SK-N-SH treated with all-trans-retinoic acid at 6 μM for 48 hours (cell line): ENCODE data around the gene FLT4.

Experiments
- ATAC-seq: fragments of 200-7000 bp; cut with Tn5 transposase; 3 replicates; pipeline ENCODE4 v1.9.1; 2020; ENCODE audit warnings: mild to moderate bottlenecking, moderate library complexity
- ARNTL ChIP-seq: fragments of 450-650 bp; formaldehyde crosslinking; IDR thresholded peaks from 2 replicates; pipeline ENCODE4 v1.5.0; 2020; ENCODE audit warnings: low read depth, mild to moderate bottlenecking, moderate library complexity, borderline replicate concordance
- BACH2 ChIP-seq: fragments of 250-450 bp; sonication (Bioruptor Pico); IDR thresholded peaks from 2 replicates; pipeline ENCODE4 v1.9.0; 2021; ENCODE audit warnings: mild to moderate bottlenecking, borderline replicate concordance
- CSDC2 ChIP-seq: fragments of 250-450 bp; sonication (Bioruptor Pico); IDR thresholded peaks from 2 replicates; pipeline ENCODE4 v1.5.0; 2020; ENCODE audit warnings: mild to moderate bottlenecking, moderate library complexity
- ESRRG ChIP-seq: fragments of 250-450 bp; sonication (Bioruptor Pico); IDR thresholded peaks from 2 replicates; pipeline ENCODE4 v1.6.1; 2021; ENCODE audit warnings: mild to moderate bottlenecking
- GLIS3 ChIP-seq: fragments of 250-450 bp; sonication (Bioruptor Pico); IDR thresholded peaks from 2 replicates; pipeline ENCODE4 v1.5.0; 2020; ENCODE audit warnings: mild to moderate bottlenecking, moderate library complexity
- OSR1 ChIP-seq: fragments of 250-450 bp; sonication (Bioruptor Pico); IDR thresholded peaks from 2 replicates; pipeline ENCODE4 v1.8.0; 2022; ENCODE audit warnings: moderate library complexity, mild to moderate bottlenecking, inconsistent platforms
- PPARA ChIP-seq: fragments of 250-450 bp; sonication (Bioruptor Pico); IDR thresholded peaks from 2 replicates; pipeline ENCODE4 v1.5.0; 2020; ENCODE audit warnings: mild to moderate bottlenecking, borderline replicate concordance
- RARB ChIP-seq: fragments of 250-450 bp; sonication (Bioruptor Pico); IDR thresholded peaks from 2 replicates; pipeline ENCODE4 v1.8.0; 2021; ENCODE audit warnings: mild to moderate bottlenecking, moderate library complexity
- SNAI2 ChIP-seq: fragments of 250-450 bp; sonication (Bioruptor Pico); IDR thresholded peaks from 2 replicates; pipeline ENCODE4 v1.5.0; 2020; ENCODE audit warnings: mild to moderate bottlenecking, moderate library complexity
- TCF4 ChIP-seq: fragments of 250-450 bp; sonication (Bioruptor Pico); IDR thresholded peaks from 2 replicates; pipeline ENCODE4 v1.8.0; 2021; ENCODE audit warnings: mild to moderate bottlenecking, moderate library complexity, borderline replicate concordance
- TOX ChIP-seq: fragments of 250-450 bp; sonication (Bioruptor Pico); IDR thresholded peaks from 2 replicates; pipeline ENCODE4 v1.8.0; 2021; ENCODE audit warnings: mild to moderate bottlenecking, moderate library complexity, borderline replicate concordance
- ZNF565 ChIP-seq: fragments of 450-650 bp; formaldehyde crosslinking; conservative IDR thresholded peaks from 2 replicates; pipeline ENCODE4 v1.5.0; 2020; ENCODE audit warnings: low read depth, mild to moderate bottlenecking, moderate library complexity
- ZNF70 ChIP-seq: fragments of 450-650 bp; formaldehyde crosslinking; IDR thresholded peaks from 2 replicates; pipeline ENCODE4 v1.5.0; 2020; ENCODE audit warnings: mild to moderate bottlenecking, moderate library complexity
- ZNF8 ChIP-seq: fragments of 450-650 bp; formaldehyde crosslinking; IDR thresholded peaks from 2 replicates; pipeline ENCODE4 v1.5.0; 2020; ENCODE audit warnings: mild to moderate bottlenecking, moderate library complexity
- TF ChIP-seq, protein P1 (sequence below): fragments of 250-450 bp; sonication (Bioruptor Pico); IDR thresholded peaks from 2 replicates; pipeline ENCODE4 v1.8.0; 2021; ENCODE audit warnings: low read depth, mild to moderate bottlenecking, moderate library complexity, borderline replicate concordance
- TF ChIP-seq, protein P2 (sequence below): fragments of 250-450 bp; sonication (Bioruptor Pico); IDR thresholded peaks from 2 replicates; pipeline ENCODE4 v1.5.1; 2020; ENCODE audit warnings: low read depth, mild to moderate bottlenecking, moderate library complexity
- TF ChIP-seq, protein P3 (sequence below): fragments of 250-450 bp; sonication (Bioruptor Pico); IDR thresholded peaks from 2 replicates; pipeline ENCODE4 v1.5.1; 2021; ENCODE audit warnings: mild to moderate bottlenecking, moderate library complexity
- TF ChIP-seq, protein P4 (sequence below): fragments of 250-450 bp; sonication (Bioruptor Pico); IDR thresholded peaks from 2 replicates; pipeline ENCODE4 v1.5.0; 2020; ENCODE audit warnings: mild to moderate bottlenecking, moderate library complexity
- TF ChIP-seq, protein P5 (sequence below): fragments of 250-450 bp; sonication (Bioruptor Pico); IDR thresholded peaks from 2 replicates; pipeline ENCODE4 v1.8.0; 2020; ENCODE audit warnings: mild to moderate bottlenecking, moderate library complexity, borderline replicate concordance

The FLT4 gene

DNA sequence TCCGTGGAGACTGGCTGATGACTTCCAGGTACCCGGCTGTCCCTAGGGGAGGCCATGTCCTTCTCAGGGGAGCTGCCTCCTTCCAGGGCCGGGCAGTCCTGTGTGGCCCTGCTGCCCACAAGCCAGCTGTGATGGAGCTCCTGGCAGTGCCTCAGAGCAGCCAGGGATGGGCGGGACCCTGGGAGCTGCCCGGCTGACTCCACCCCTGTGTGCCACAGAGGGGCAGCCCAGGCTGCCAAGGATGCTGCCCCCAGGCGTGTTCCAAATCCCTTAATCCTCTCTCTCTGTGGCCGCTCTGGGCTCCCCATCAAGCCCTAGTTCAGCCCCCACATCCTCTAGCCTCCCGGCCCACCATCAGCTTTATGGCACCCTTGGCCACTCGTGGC, 51.1 kb downstream of the FLT4 start:
- ATAC-seq = no peak
- TF ChIP-seq ZNF70 = no peak
- no peak for TF ChIP-seq CSDC2 (CRISPR knock-in tag)
- no peak for TF ChIP-seq OSR1 (CRISPR knock-in tag)
- TF ChIP-seq, protein P1, sequence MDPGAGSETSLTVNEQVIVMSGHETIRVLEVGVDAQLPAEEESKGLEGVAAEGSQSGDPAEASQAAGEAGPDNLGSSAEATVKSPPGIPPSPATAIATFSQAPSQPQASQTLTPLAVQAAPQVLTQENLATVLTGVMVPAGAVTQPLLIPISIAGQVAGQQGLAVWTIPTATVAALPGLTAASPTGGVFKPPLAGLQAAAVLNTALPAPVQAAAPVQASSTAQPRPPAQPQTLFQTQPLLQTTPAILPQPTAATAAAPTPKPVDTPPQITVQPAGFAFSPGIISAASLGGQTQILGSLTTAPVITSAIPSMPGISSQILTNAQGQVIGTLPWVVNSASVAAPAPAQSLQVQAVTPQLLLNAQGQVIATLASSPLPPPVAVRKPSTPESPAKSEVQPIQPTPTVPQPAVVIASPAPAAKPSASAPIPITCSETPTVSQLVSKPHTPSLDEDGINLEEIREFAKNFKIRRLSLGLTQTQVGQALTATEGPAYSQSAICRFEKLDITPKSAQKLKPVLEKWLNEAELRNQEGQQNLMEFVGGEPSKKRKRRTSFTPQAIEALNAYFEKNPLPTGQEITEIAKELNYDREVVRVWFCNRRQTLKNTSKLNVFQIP = no peak
- no peak for TF ChIP-seq BACH2
- TF ChIP-seq ARNTL (CRISPR knock-in tag) = no peak
- TF ChIP-seq, protein P2, sequence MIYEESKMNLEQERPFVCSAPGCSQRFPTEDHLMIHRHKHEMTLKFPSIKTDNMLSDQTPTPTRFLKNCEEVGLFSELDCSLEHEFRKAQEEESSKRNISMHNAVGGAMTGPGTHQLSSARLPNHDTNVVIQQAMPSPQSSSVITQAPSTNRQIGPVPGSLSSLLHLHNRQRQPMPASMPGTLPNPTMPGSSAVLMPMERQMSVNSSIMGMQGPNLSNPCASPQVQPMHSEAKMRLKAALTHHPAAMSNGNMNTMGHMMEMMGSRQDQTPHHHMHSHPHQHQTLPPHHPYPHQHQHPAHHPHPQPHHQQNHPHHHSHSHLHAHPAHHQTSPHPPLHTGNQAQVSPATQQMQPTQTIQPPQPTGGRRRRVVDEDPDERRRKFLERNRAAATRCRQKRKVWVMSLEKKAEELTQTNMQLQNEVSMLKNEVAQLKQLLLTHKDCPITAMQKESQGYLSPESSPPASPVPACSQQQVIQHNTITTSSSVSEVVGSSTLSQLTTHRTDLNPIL (CRISPR knock-in tag) = no peak
- no peak for TF ChIP-seq GLIS3
- TF ChIP-seq PPARA = no peak
- TF ChIP-seq SNAI2 = no peak
- no peak for TF ChIP-seq ESRRG (CRISPR knock-in tag)
- no peak for TF ChIP-seq ZNF565 (CRISPR knock-in tag)
- TF ChIP-seq TOX (CRISPR knock-in tag) = no peak
- no peak for TF ChIP-seq TCF4 (CRISPR knock-in tag)
- TF ChIP-seq, protein P3, sequence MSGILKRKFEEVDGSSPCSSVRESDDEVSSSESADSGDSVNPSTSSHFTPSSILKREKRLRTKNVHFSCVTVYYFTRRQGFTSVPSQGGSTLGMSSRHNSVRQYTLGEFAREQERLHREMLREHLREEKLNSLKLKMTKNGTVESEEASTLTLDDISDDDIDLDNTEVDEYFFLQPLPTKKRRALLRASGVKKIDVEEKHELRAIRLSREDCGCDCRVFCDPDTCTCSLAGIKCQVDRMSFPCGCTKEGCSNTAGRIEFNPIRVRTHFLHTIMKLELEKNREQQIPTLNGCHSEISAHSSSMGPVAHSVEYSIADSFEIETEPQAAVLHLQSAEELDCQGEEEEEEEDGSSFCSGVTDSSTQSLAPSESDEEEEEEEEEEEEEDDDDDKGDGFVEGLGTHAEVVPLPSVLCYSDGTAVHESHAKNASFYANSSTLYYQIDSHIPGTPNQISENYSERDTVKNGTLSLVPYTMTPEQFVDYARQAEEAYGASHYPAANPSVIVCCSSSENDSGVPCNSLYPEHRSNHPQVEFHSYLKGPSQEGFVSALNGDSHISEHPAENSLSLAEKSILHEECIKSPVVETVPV (CRISPR knock-in tag) = no peak
- TF ChIP-seq, protein P4, sequence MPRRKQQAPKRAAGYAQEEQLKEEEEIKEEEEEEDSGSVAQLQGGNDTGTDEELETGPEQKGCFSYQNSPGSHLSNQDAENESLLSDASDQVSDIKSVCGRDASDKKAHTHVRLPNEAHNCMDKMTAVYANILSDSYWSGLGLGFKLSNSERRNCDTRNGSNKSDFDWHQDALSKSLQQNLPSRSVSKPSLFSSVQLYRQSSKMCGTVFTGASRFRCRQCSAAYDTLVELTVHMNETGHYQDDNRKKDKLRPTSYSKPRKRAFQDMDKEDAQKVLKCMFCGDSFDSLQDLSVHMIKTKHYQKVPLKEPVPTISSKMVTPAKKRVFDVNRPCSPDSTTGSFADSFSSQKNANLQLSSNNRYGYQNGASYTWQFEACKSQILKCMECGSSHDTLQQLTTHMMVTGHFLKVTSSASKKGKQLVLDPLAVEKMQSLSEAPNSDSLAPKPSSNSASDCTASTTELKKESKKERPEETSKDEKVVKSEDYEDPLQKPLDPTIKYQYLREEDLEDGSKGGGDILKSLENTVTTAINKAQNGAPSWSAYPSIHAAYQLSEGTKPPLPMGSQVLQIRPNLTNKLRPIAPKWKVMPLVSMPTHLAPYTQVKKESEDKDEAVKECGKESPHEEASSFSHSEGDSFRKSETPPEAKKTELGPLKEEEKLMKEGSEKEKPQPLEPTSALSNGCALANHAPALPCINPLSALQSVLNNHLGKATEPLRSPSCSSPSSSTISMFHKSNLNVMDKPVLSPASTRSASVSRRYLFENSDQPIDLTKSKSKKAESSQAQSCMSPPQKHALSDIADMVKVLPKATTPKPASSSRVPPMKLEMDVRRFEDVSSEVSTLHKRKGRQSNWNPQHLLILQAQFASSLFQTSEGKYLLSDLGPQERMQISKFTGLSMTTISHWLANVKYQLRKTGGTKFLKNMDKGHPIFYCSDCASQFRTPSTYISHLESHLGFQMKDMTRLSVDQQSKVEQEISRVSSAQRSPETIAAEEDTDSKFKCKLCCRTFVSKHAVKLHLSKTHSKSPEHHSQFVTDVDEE (CRISPR knock-in tag) = no peak
- TF ChIP-seq ZNF8 (CRISPR knock-in tag) = no peak
- TF ChIP-seq, protein P5, sequence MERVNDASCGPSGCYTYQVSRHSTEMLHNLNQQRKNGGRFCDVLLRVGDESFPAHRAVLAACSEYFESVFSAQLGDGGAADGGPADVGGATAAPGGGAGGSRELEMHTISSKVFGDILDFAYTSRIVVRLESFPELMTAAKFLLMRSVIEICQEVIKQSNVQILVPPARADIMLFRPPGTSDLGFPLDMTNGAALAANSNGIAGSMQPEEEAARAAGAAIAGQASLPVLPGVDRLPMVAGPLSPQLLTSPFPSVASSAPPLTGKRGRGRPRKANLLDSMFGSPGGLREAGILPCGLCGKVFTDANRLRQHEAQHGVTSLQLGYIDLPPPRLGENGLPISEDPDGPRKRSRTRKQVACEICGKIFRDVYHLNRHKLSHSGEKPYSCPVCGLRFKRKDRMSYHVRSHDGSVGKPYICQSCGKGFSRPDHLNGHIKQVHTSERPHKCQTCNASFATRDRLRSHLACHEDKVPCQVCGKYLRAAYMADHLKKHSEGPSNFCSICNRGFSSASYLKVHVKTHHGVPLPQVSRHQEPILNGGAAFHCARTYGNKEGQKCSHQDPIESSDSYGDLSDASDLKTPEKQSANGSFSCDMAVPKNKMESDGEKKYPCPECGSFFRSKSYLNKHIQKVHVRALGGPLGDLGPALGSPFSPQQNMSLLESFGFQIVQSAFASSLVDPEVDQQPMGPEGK (CRISPR knock-in tag) = no peak
- TF ChIP-seq RARB (CRISPR knock-in tag) = no peak

DNA sequence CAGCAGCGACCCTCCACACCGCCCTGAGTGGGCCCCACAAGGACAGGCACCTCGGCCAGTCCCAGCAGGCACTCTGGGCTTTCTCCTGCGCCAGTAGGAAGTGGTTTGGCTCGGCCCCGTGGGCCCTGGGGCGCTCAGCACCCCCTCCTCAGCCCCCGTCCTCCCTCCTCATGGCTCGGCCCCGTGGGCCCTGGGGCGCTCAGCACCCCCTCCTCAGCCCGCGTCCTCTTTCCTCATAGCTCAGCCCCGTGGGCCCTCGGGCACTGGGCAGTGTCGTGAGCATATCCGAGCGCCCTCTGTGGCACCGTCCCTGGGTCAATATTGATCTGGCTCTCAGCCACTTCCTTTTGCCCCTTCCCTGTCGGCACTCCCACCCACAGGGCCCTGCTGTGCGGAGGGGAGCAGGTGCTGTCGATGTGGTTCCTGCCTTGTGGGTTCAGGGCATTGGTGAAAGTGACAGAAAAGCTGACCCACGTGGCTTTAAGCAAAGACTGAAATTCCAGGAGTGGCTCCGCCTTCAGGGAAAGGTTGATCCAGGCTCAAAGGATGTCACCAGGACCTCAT, 52.6 kb downstream of the FLT4 start:
- no peak for ATAC-seq
- TF ChIP-seq TOX (CRISPR knock-in tag) = no peak
- no peak for TF ChIP-seq ESRRG (CRISPR knock-in tag)
- no peak for TF ChIP-seq SNAI2
- TF ChIP-seq, protein P3 (CRISPR knock-in tag) = no peak
- TF ChIP-seq, protein P4 (CRISPR knock-in tag) = no peak
- TF ChIP-seq ZNF565 (CRISPR knock-in tag) = no peak
- TF ChIP-seq, all 23 proteins: peak for 0
